ENCODE data around the gene SYT7. TPM values are rescaled to one million over a fixed set of nuclear protein-coding genes. Genes with fewer than 3 reads are reported as not detected.

Gene SYT7
- total and polyA plus RNA-seq, 2 of the 4 experiments (the other 2 are of a cell fraction) = under 0.01 to 0.19 TPM

DNA sequence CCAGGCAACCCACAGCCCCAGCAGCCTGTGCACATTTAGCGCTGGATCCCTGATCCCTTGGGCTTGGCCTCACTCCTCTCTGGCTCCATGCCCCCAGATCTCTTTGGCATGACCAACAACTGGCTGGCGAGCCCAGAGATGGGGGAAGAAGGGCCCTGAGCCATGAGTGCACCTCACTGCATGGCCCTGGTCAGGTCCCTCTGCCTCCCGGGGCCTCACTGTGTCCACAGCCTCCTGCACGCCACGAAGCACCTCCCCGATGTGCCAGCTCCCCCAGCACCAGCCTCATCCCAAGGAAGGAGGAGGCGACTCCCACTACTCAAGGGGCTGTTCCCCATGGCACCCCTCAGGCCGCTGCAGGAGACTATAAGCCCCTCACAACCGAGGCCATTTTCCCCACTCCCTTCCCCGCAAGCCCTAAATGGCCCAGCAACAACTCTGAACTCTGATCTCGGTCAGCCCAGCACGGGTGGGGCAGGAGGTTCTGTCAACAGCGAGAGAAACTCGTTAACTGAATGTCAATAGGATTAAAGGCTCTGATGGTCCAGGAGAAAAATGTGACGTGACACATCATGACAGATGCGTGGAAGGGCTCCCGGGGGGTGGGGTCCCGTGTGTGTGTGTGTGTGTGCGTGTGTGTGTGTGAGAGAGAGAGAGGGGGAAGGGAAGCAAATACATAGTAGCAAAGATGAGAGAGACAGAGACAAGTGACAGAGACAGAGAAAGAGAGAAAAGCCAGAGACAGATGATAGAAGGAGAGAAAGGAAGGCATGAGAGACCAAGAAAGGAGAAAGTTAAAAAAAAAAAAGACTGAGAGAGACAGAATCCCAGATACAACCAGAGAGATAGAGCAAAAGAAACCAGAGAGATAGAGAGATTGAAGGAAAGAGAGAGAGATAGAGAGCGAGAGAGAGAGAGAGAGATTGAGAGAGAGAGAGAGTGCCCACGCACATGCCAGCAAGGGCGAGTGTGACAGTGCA is 28.4 kb upstream of the SYT7 start:
- dilution Hi-C loops (cut with HindIII; ENCODE audit: low sequenced_read_pairs, unreplicated experiment) = no loop called here

More for the DNA sequence above, 28.4 kb upstream of the SYT7 start:
- Histone ChIP-seq H4K91ac (ENCODE audit: insufficient read depth, low read depth, low read length) (no peak overlapping the region), H3K4me3 (ENCODE audit: insufficient read depth, low read depth, low read length) (no peak overlapping the region), H4K5ac (ENCODE audit: low read depth, low read length) (no peak overlapping the region), H3K4ac (ENCODE audit: low read depth, low read length) (no peak overlapping the region), H3K9me1 (ENCODE audit: insufficient read depth, low read length) (0 out of 2 replicates have a peak, but pooled peaks cover 7% of the 10 kb centered on the region), H3K27ac (ENCODE audit: insufficient read depth, low read length) (no peak overlapping the region), H2AFZ (replicated peaks; ENCODE audit: low read length, poor library complexity) (no peak overlapping the region), H3K9me3 (ENCODE audit: control insufficient read depth, insufficient read depth, low read length) (peaks cover 4% of the 10 kb centered on the region), H3K79me1 (ENCODE audit: low read depth in 1 of 2, low read length in 2 of 2) (no peaks in the 10 kb centered on the region), H3K4me2 (ENCODE audit: low read depth, low read length) (no peak overlapping the region), H3K27me3 (ENCODE audit: control insufficient read depth, insufficient read depth, low read length) (peaks cover 52% of the 10 kb centered on the region), H2BK20ac (ENCODE audit: low read depth, low read length) (no peak overlapping the region), H3K18ac (ENCODE audit: low read depth, low read length) (no peak overlapping the region), H4K20me1 (ENCODE audit: insufficient read depth, low read length) (no peaks in the 10 kb centered on the region), H2BK120ac (ENCODE audit: low read depth, low read length) (no peak overlapping the region), H4K8ac (ENCODE audit: low read depth in 2 of 2, low read length in 2 of 2) (no peak overlapping the region), H2AK9ac (replicated peaks; ENCODE audit: low read depth, low read length, poor library complexity) (no peak overlapping the region), H3K9ac (ENCODE audit: low read depth, low read length) (no peak overlapping the region), H3K23ac (ENCODE audit: low read depth, low read length) (no peak overlapping the region), H3K56ac (ENCODE audit: extremely low read depth, insufficient read depth, low read length) (no peak overlapping the region), H2AK5ac (ENCODE audit: low read depth, low read length) (no peak overlapping the region), H2BK5ac (ENCODE audit: low read depth, low read length, poor library complexity, severe bottlenecking) (no peak overlapping the region), H3K14ac (replicated peaks; ENCODE audit: low read depth, low read length) (no peak overlapping the region), H2BK15ac (ENCODE audit: low read depth, low read length) (no peak overlapping the region), H3K36me3 (ENCODE audit: control insufficient read depth, insufficient read depth, low read length) (no peaks in the 10 kb centered on the region), H3K4me1 (ENCODE audit: control insufficient read depth, insufficient read depth, low read length) (no peaks in the 10 kb centered on the region; the same call in 1 of the 2 replicates)
- no peak for DNase-seq
- no TSS peak for BruUV-seq (replicated peaks)
- 28% methylated on average over 10 of the region's 22 CpGs; no CpG with 5 or more reads in 1 of the 2 experiments for WGBS, 2 experiments (ENCODE audit: extremely low coverage in 2 of 2, insufficient read length in 1 of 2)
- in situ Hi-C loops (cut with MboI; ENCODE audit: low sequenced_read_pairs) (no loop called here), intact Hi-C loops (cut with micrococcal nuclease) (no loop called here)
- no peak for ATAC-seq (ENCODE audit: low read depth)
- POLR2A ChIA-PET (ENCODE audit: unreplicated experiment) = no interaction called here
- TF ChIP-seq BHLHE40 (IDR thresholded peaks at IDR 0.05; ENCODE audit: low read depth, low read length) (no peak), CTCF (conservative IDR thresholded peaks at IDR 0.05; ENCODE audit: low read depth, low read length) (no peak), MXI1 (IDR thresholded peaks at IDR 0.05; ENCODE audit: borderline replicate concordance, low read depth, low read length) (no peak), RFX5 (IDR thresholded peaks at IDR 0.05; ENCODE audit: low read depth, low read length) (no peak), CHD1 (IDR thresholded peaks at IDR 0.05; ENCODE audit: low read depth, low read length) (no peak), FOS (IDR thresholded peaks at IDR 0.05; ENCODE audit: low read depth, low read length) (no peak), MAFK (IDR thresholded peaks at IDR 0.05; ENCODE audit: low read depth, low read length) (no peak), CEBPB (IDR thresholded peaks at IDR 0.05; ENCODE audit: low read depth, low read length) (no peak), RCOR1 (IDR thresholded peaks at IDR 0.05; ENCODE audit: insufficient replicate concordance, low read length) (no peak), POLR2A (IDR thresholded peaks at IDR 0.05; ENCODE audit: low read depth, low read length) (no peak), MAZ (IDR thresholded peaks at IDR 0.05; ENCODE audit: borderline replicate concordance, low read depth, low read length) (no peak), RAD21 (IDR thresholded peaks at IDR 0.05; ENCODE audit: low read length) (no peak)
- CTCF ChIA-PET = no interaction called here

Measured in IMR-90 (cell line).